GM10248 (cell line): ENCODE results near the gene CRIM1.

Experiments
- CTCF ChIA-PET: fragments of 300-600 bp; sonication (Branson Sonifier 250); formaldehyde crosslinking; extraction: SDS; loops from one replicate; lab custom pipeline; 2021; ENCODE audit warnings: antibody characterized with exemption; lab: Yijun Ruan, JAX
- POLR2A ChIA-PET: fragments of 350-650 bp; sonication (Branson Sonifier 250); formaldehyde crosslinking; extraction: SDS; loops from one replicate; lab custom pipeline; 2020; ENCODE audit warnings: antibody characterized with exemption; lab: Yijun Ruan, JAX
- DNase-seq: peaks from one replicate; pipeline ENCODE4 v3.0.0; 2012; ENCODE audit errors: extremely low spot score
- TF ChIP-seq, protein P1 (sequence below): IDR thresholded peaks from 2 replicates; pipeline ENCODE4 v1.5.1; 2012; ENCODE audit warnings: mild to moderate bottlenecking, low read depth; ENCODE audit errors: extremely low read depth, missing control alignments, control extremely low read depth

Gene CRIM1

DNA sequence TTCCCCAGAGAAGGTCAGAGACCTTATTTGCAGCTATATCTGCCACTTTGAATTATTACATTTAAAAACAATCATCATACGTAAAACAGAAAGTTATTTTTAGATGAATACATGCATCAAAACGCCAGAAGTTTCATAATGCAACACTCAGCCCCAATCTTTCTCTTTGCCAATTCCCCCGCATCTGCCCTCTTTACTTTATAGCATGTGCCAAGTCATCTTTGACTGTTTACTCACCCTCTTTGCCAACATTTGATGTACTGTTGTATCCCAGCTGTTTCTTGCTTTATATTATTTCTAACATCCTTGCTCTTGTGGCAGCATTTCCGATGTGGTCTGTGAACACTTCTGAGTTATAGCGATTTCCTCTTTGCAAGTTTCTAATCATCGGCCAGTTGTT, 86.2 kb downstream of the CRIM1 start:
- DNase-seq, result no peak
- ChIA-PET POLR2A (no interaction called here), CTCF (interaction anchor here (0.7 to 1.4 kb wide), 3 partner anchors 8 to 71 kb away, joined by 3 to 5 read pairs (median 3); no protein-coding TSS in a partner anchor)

DNA sequence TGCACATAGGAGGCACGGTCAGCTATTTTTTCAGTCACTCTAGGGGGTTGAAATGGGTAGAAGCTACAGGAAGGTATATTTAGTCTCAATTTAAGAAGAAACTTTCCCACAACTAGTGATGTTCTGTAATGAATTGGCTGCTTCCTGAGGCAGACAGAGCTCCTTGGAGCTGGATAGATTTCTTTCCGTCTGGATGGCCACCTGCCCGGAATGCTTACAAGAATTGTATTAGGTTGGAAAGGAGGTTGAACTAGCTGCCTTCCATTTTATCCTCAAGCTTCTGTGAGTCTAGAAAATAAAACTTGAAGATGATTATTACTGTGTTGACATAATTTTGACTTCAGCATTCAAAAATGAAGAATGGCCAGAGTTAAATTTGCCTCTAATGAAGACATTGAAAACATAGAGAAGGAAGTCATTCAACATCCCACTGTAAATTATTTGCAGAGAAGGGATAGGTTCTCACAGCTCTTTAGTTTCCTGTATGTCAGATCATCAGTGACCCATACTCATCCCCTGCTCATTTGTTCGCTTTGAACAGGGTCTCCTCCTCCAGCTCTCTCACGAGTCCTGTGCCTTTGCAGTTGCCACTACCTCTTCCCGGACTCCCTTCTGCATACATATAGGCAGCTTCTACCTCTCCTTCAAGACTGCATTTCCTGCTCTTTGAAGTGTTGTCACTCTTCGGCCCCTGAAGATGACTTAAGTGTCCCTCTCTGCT, 88.8 kb downstream of the CRIM1 start:
- CTCF ChIA-PET, result interaction anchor here (1.0 kb wide), 1 partner anchor 15 kb away, joined by 3 read pairs; no protein-coding TSS in a partner anchor
- DNase-seq, result no peak
- POLR2A ChIA-PET, result no interaction called here
- TF ChIP-seq, protein P1, sequence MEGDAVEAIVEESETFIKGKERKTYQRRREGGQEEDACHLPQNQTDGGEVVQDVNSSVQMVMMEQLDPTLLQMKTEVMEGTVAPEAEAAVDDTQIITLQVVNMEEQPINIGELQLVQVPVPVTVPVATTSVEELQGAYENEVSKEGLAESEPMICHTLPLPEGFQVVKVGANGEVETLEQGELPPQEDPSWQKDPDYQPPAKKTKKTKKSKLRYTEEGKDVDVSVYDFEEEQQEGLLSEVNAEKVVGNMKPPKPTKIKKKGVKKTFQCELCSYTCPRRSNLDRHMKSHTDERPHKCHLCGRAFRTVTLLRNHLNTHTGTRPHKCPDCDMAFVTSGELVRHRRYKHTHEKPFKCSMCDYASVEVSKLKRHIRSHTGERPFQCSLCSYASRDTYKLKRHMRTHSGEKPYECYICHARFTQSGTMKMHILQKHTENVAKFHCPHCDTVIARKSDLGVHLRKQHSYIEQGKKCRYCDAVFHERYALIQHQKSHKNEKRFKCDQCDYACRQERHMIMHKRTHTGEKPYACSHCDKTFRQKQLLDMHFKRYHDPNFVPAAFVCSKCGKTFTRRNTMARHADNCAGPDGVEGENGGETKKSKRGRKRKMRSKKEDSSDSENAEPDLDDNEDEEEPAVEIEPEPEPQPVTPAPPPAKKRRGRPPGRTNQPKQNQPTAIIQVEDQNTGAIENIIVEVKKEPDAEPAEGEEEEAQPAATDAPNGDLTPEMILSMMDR, result no peak

More for the DNA sequence above, 86.2 kb downstream of the CRIM1 start:
- TF ChIP-seq, protein P1, result no peak

DNA sequence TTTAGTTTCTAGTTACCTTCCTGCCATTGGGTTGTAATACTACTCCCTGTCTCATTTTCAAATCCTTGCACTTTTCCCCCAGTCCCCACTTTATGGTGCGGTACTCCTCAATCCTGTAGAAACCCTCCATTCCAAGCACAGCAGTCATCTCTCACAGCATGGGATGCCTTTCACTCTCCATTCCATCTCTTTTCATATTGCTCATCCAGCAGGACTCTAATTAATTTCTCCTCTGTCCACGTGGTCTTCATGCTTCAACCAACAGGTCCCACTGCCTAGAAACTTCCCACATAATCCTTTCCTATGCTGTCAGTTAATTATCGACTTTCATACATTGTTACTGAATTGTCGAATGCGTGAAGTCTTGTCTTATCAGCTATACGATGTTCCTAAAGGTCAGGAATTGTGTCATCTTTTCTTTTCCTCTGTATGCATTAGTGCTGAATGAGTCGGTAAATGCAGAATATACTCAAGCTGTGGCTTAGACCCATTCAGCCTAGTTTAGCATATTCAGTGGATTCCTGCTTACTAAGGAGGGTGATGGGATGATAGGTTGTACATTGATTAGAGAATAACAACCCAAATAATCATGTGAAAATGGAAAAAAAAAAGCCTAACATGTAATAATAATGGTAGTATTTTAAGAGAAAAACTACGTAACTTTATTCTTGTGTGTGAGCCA, 89.7 kb downstream of the CRIM1 start:
- ChIA-PET POLR2A (no interaction called here), CTCF (interaction anchor here (1.1 to 1.5 kb wide), 2 partner anchors 12 to 220 kb away, joined by 3 to 5 read pairs; no protein-coding TSS in a partner anchor)
- TF ChIP-seq, protein P1, result no peak
- DNase-seq, result no peak

DNA sequence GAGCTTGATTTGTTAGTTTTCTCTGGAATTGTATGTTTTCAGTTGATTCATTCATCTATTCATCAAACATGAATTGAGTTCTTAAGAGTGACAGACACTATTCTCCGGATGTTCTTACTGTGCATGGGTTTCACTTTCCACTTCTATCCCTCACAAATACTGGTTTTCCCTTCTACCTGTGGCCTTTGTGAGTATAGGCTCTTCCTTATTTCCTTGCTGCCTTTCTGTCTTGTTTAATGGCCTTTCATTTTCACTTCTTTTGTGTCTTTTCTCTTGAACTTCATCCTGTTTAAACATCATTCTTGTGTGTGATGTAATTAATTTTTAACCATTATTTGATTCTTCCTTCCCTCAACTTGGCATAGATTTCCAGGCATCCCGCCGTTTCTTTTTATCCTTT, 90.7 kb downstream of the CRIM1 start:
- POLR2A ChIA-PET, result no interaction called here
- DNase-seq, result no peak
- TF ChIP-seq, protein P1, result no peak
- CTCF ChIA-PET, result interaction anchor here (1.5 kb wide), 1 partner anchor 219 kb away, joined by 5 read pairs; no protein-coding TSS in a partner anchor

DNA sequence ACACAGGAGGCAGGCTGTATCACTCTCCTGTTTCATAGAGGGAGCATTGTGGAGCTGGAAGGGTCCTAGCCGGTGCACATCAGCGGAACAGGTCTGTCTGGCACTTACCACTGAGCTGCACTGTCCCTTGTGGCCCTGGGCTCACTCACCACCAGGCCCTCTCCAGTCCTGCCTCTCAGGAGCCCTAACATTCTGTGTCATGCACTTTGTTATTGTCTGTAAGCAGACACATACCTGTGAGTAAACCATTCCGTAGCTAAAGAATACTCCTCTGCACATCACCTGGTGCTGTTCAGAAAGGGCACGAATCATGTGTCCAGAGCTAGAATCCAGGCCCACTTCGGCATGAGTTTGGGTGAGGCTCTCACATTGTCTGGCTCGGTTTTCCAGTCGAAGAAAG, 93.6 kb downstream of the CRIM1 start:
- DNase-seq, result no peak
- CTCF ChIA-PET, result interaction anchor here (1.1 to 1.8 kb wide), 4 partner anchors 11 to 58 kb away, joined by 3 to 5 read pairs (median 4); no protein-coding TSS in a partner anchor
- POLR2A ChIA-PET, result no interaction called here
- TF ChIP-seq, protein P1, result no peak

DNA sequence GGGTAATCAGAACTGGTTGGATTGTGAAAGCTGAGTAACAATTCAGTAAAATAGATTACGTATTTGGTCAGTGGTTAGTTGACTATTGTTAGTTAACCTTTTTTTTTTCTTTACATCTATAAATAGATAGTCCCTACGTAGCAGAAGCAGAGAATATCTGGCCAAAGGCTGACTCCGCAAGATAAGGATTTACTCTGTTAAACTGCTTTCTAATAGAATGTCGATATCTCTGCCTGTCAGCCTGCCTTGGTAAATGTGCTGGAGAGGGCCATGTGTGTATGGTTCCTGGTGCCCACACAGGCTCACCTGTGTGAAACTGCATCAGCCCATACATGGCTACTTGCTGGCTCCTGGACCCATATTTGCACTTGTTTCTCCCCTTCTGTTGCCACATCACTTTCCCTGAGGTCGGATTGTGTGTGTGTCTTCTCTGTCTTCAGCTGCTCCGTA, 94.4 kb downstream of the CRIM1 start:
- ChIA-PET CTCF (interaction anchor here (1.1 to 1.8 kb wide), 5 partner anchors 9 to 57 kb away, joined by 3 to 5 read pairs (median 4); no protein-coding TSS in a partner anchor), POLR2A (no interaction called here)
- TF ChIP-seq, protein P1, result no peak
- DNase-seq, result no peak
